GM12891 (cell line): ENCODE results near the gene PACS2.
"Not testable (repeated sequence)": the region's sequence is repeated elsewhere in the genome, so short reads cannot be mapped to it uniquely, and the experiment has no call there.

Experiments used
- DNase-seq: peaks from one replicate; pipeline ENCODE4 v3.0.0; 2011; ENCODE audit warnings: low spot score; ENCODE audit not compliant: insufficient read length
- FAIRE-seq: peaks from 2 replicates; lab custom pipeline; 2011; peaks lifted over from hg19 to GRCh38; lab: Jason Lieb, UNC
- PAX5 ChIP-seq: IDR thresholded peaks from 2 replicates; pipeline ENCODE4 v1.6.1; 2011; ENCODE audit warnings: low read length, moderate library complexity, mild to moderate bottlenecking; ENCODE audit not compliant: insufficient read depth, severe bottlenecking
- POLR2A ChIP-seq: IDR thresholded peaks from 2 replicates; pipeline ENCODE4 v1.6.1; 2011; ENCODE audit warnings: low read depth, low read length, control low read depth
- POLR2AphosphoS5 ChIP-seq: IDR thresholded peaks from 2 replicates; pipeline ENCODE4 v1.6.1; 2011; ENCODE audit warnings: low read depth, low read length, control low read depth
- POU2F2 ChIP-seq: IDR thresholded peaks from 2 replicates; pipeline ENCODE4 v1.6.1; 2011; ENCODE audit warnings: low read depth, mild to moderate bottlenecking, control low read depth, low read length, moderate library complexity
- SPI1 ChIP-seq: IDR thresholded peaks from 2 replicates; pipeline ENCODE4 v1.6.1; 2011; ENCODE audit warnings: low read depth, low read length, control low read depth
- TAF1 ChIP-seq: IDR thresholded peaks from 2 replicates; pipeline ENCODE4 v1.6.1; 2011; ENCODE audit warnings: low read depth, low read length, control low read depth

The PACS2 gene

GRCh38 chr14:105354541-105354940 is 40.0 kb downstream of the PACS2 start:
- DNase-seq, result no peak
- no peak for FAIRE-seq
- TF ChIP-seq POLR2A (no peak), POLR2AphosphoS5 (no peak), TAF1 (no peak), SPI1 (no peak), PAX5 (no peak)

DNA sequence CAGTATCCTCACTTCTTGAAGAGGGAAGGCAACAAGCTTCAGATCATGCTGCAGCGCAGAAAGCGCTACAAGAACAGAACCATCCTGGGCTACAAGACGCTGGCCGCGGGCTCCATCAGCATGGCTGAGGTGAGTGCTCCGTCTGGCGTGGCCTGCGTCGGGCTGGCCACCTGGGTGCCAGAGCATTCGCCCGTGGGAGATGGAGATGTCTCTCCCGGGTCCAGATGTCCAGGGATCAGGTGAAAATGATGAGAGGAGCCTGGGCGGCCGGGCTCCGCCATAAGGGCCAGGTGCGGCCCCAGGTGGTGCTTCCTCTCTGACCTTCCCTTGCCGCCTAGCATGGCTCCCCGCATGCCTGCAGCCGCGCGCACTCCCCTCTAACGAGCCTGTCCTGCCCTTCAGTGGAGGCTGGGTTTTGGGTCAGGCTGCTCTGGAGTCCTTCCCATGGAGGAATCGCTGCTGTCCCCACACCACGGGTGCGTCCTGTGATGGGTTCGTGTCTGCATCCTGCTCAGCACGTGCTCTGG is 40.6 kb downstream of the PACS2 start:
- FAIRE-seq (no peak), DNase-seq (no peak)
- no peak for TF ChIP-seq POU2F2
- TF ChIP-seq POLR2A, result no peak
- TF ChIP-seq TAF1, result no peak
- TF ChIP-seq POLR2AphosphoS5, result no peak

GRCh38 chr14:105355850-105356604 is 41.5 kb downstream of the PACS2 start:
- no peak for DNase-seq
- TF ChIP-seq PAX5 (no peak), SPI1 (no peak), POU2F2 (no peak), POLR2A (no peak), POLR2AphosphoS5 (no peak), TAF1 (no peak)
- FAIRE-seq, result no peak

- no peak for TF ChIP-seq SPI1
- no peak for TF ChIP-seq PAX5
- TF ChIP-seq POLR2AphosphoS5, result no peak
- TF ChIP-seq POU2F2, result no peak
- TF ChIP-seq TAF1, result no peak
- TF ChIP-seq POLR2A, result no peak
- no peak for FAIRE-seq
- DNase-seq, result no peak
These were observed 42.4 kb downstream of the PACS2 start for GRCh38 chr14:105356927-105357326.

DNA sequence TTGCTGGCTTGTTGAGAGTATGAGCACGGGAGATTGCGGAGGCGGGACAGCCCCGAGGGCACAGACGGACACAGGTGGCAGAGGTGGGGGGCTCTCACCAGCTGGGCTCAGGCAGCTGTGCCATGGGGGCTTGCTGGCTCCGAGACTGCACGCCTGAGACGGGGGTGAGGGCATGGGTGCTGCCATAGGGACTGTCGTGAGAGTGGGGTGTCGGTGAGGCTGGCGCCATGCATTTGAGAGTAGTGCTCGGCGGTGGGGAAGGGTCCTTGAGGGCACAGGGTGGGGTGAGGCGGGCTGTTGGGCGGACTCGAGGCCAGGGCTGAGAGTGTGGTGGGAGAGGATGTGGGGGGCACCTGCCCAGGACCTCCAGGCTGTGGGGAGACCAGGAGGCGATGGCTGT is 43.1 kb downstream of the PACS2 start:
- TF ChIP-seq PAX5 (no peak), POLR2AphosphoS5 (no peak), SPI1 (no peak), POLR2A (no peak), POU2F2 (no peak)
- FAIRE-seq (no peak), DNase-seq (no peak)

DNA sequence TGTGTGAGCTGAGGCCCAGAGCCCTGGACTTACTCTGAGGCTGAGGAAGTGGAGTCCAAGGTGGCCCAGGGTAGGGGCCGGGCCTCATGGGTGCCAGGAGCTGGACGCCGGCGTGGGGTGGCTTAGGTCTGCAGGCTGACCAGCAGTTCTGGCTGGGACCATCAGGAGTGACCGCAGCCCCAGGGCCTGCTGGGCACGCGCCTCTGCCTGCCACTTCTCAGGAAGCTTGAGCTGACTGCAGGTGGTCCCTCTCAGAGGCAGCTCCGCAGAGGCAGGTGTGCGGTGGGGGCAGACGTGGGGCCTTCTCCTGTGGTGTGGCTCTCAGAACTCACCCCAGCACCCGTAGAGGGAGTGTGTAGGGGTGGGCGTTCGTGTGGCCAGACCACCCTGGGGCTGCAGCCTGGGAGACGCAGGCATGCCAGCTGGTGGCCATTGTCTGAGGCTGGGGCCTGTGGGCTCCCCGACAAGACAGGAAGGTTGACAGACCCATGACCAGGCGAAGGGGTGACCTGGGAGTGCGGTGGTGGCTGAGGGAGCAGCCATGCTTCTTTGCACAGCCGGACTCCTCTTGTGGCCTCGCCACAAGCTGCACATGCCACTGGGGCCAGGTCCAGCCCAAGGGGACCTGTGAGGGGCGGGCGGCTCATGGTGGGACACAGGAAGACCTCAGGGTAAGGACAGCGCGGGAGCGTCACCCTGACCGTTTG is 43.7 kb downstream of the PACS2 start:
- DNase-seq, result no peak
- FAIRE-seq, result no peak
- TF ChIP-seq POLR2A (no peak), PAX5 (no peak), TAF1 (no peak), POLR2AphosphoS5 (no peak), POU2F2 (no peak), SPI1 (no peak)

DNA sequence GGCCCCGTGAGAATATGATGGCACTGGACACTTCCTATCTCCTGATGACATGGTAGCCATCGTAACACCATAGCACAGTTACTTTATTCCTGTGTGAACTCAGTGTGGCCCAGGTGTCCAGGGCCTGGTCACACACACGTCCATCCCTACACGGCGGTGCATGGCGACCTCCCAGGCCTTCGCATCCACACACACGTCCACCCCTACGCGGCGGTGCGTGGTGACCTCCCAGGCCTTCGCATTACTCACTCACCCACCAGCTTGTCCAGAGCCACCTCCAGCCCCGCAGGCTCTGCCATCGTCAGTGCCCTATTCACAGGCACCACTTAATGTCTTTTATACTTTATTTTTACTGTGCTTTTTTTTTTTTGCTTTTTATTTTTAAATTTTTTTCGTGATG is 44.4 kb downstream of the PACS2 start:
- DNase-seq, result no peak
- FAIRE-seq, result no peak
- no peak for TF ChIP-seq TAF1
- TF ChIP-seq POLR2AphosphoS5, result no peak
- no peak for TF ChIP-seq SPI1
- TF ChIP-seq PAX5, result no peak
- TF ChIP-seq POU2F2, result no peak
- no peak for TF ChIP-seq POLR2A

DNA sequence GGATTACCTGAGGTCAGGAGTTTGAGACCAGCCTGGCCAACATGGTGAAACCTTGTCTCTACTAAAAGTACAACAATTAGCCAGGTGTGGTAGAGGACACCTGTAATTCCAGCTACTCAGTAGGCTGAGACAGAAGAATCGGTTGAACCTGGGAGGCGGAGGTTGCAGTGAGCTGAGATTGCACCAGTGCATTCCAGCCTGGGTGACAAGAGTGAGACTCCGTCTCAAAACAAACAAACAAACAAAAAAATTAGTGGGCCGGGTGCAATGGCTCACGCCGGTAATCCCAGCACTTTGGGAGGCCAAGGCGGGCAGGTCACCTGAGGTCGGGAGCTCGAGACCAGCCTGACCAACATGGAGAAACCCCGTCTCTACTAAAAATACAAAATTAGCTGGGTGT is 46.9 kb downstream of the PACS2 start:
- not testable (repeated sequence) for DNase-seq, FAIRE-seq

DNA sequence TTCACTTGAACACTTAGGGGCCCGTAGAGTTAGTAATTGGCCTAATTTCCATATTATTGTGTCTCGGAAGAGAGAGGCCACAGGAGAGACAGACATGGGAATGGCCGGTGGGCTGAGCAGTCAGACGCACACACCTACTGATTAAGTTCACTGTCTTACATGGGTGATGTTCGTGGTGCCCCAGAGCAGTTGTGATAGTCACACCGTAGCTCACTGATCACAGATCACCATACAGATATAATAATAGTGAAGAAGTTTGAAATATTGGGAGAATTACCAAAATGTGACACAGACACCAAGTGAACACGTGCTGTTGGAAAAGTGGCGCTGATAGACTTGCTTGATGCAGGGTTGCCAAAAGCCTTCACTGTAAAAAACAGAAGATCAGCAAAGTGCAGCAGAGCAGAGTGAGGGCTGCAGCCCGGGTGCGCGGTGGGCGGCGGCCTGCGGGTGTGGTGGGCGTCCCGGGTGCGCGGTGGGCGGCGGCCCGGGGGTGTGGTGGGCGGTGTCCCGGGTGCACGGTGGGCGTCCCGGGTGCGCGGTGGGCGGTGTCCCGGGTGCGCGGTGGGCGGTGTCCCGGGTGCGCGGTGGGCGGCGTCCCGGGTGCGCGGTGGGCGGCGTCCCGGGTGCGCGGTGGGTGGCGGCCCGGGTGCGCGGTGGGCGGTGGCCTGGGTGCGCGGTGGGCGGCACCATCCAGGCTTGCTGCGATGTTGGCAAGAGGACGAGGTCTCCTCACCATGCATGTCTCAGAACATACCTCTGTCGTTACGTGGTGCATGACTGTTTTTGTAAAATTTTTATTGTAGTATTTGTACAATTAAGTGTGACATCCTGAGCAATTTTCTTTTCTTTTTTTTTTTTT is 49.5 kb downstream of the PACS2 start:
- DNase-seq (no peak), FAIRE-seq (no peak)
- TF ChIP-seq POU2F2 (no peak), POLR2AphosphoS5 (no peak), PAX5 (no peak), TAF1 (no peak), POLR2A (no peak), SPI1 (no peak)
